NCI-H69 (cell line): ENCODE results near the gene SCAMP4.

Experiments
- DNase-seq: peaks from one replicate; lab custom pipeline; 2025; lab: John Stamatoyannopoulos, UW

Gene SCAMP4, protein sequence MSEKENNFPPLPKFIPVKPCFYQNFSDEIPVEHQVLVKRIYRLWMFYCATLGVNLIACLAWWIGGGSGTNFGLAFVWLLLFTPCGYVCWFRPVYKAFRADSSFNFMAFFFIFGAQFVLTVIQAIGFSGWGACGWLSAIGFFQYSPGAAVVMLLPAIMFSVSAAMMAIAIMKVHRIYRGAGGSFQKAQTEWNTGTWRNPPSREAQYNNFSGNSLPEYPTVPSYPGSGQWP

DNA sequence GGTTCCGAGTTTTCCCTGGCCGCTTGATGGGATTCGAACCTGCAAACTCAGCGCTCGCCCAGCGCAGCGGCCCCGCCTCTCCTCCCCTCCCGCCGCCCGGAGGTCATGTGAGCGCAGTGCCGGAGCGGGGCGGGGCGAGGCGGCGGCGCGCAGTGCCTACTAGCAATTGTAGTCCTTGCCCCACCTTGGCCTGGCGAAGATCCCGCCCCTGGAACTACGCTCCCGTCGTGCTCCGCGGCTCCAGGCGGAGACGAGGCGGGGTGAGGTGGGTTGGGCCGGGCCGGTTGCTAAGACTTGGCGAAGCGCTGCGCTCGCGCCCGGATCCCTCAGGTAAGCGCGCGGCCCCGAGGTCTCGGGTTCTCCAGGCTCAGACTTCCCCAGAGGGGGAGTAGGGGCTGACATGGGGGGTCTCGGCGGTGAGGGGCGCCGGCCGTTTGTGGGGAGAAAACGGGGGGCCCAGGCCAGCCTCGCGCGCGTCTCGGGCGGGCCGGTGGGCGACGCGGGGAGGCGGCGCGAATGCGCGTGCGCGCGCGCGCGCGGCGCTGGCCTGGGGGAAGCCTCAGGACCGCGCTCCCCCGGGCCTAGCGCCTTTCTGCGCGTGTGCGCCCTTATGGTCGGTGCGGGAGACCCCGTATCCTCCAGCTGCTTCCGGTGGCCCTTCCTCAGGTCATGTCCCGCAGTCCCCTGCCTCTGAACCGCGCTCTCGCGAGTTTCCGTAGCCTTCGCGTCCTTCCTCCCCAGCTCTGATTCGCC, at the start of gene SCAMP4, which contains the start of gene ADAT3:
Gene SCAMP4, plus strand, starts transcription at position 290 of the 753 bp plus-strand sequence. CDS start 9,621 bp downstream, outside the sequence.
Gene ADAT3, plus strand, starts transcription at position 290 of the 753 bp plus-strand sequence. CDS start 6,649 bp downstream, outside the sequence.
- DNase-seq = peak; percentile 99

DNA sequence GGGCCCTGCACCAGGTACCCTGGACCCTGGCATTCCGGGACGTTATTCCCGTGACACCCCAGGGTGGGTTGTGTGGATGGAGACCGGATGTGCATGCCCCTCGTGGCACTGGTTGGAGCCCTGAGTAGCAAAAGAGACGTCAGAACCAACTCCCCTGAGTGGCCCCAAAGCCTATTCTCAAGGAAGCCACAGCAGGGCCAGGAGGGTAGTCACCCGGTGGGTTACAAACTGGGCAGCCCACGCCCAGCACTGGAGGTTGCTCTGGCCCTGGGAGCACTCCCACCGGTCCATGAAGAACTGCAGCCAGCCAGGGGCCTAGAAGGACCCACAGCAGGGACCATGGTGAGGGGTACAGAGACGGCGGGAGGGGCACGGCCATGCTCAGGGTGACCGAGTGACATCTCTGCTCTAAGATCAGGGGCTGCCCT, 49.4 kb upstream of the SCAMP4 start:
- peak; percentile 48 for DNase-seq

GRCh38 chr19:1856345-1856697, 48.9 kb upstream of the SCAMP4 start:
- DNase-seq = peak; percentile 63

GRCh38 chr19:1856698-1857603, 48.2 kb upstream of the SCAMP4 start:
- DNase-seq = peak; percentile 82

DNA sequence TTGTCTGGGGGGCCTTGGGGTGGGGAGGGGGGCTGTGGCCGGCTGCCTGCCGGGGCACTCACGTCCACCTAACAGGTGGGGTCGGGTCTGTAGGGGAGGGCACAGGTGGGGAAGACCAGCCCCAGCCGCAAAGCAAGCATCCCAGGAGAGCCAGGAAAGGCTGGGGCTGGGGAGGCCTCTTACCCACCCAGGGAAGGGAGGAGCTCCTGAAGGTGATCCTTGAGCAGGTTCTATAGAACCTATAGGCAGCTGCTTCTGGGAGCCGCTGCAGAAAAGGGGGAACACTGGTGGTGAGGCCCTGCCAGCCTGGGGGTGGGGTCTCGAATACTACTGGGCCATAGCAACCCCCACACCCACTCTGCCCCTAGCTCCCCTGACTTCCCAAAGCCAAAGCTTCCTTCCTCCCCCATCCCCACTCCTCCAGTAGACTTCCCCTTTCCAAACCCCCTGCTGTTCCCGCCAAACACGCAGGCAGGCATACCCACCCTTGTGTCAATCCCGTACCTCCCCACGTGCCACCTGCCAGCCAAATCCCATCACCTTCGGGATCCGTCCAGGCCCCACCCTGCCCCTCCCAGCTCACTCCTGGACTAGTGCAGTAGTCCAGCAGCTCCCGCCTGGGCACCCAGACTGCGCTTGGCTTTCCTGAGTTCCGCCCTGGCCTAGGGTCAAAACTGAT, 47.4 kb upstream of the SCAMP4 start:
- DNase-seq = peak; percentile 54

DNA sequence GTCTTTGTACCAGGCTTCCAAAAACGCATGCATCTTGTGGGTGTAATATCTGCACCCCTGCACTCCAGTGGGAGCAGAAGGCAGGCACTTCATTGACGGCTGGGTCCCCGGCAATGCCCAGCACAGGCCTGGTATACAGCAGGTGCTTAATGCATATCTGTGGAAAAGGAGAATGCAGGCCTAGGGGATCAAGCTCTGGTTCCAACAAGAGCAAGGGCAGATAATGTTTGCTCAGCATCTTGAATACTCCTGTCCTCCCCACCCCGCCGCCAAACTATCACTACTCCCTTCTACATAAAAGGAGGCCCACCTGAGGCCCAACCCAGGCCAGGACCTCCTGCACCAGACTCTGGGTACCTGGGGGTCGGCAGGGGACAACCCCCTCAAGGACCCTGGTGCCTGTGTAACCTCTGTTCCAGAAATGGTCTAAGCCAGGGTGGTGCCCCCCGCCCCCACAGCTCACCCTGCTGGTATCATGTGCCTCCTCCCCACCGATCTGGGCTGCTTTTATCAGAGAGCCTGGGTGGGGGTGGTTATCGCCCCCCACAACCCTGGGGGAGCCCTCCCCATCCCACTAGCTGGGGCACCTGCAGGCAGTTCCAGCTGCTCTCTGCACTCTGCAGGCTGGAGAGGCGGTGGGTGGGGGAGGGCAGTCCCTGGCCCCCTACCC, 46.7 kb upstream of the SCAMP4 start:
- no peak for DNase-seq

- no peak for DNase-seq
Measured at GRCh38 chr19:1859331-1859781, 45.8 kb upstream of the SCAMP4 start.

DNA sequence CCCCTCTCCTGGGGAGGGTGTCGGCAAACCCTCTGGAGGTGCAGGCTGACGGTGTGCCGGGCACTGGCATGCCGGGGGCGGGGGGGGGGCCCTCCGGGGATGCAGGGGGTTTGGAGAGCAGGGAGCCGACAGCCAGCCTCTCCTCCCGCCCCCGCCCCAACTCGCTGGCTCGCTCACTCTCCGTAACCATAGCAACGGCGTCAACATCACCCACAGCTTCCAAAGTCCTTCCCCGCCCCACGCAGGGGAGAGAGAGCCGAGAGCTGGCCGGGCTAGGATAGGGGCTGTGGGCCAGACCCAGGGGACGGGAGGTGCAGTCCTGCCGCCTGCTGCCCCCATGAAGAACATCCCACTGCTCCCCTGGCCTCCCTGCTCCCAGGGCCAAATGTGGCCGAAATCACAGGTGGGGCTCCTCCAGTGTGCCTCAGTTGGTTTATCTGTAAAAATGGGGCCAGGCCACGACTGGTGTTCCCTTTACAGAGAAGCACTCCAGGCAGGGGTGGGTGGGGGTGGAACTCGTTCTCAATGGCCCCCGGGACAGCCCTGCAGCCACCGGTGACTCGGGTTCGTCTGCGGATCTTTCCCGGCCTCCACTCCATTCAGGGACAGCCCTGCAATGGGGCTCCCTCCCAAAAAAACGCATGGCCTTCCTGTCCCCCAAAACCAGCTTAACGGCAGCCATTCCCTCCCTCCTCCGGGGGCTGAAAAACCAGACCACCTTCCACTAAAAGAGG, 45.0 kb upstream of the SCAMP4 start:
- DNase-seq = peak; percentile 86

DNA sequence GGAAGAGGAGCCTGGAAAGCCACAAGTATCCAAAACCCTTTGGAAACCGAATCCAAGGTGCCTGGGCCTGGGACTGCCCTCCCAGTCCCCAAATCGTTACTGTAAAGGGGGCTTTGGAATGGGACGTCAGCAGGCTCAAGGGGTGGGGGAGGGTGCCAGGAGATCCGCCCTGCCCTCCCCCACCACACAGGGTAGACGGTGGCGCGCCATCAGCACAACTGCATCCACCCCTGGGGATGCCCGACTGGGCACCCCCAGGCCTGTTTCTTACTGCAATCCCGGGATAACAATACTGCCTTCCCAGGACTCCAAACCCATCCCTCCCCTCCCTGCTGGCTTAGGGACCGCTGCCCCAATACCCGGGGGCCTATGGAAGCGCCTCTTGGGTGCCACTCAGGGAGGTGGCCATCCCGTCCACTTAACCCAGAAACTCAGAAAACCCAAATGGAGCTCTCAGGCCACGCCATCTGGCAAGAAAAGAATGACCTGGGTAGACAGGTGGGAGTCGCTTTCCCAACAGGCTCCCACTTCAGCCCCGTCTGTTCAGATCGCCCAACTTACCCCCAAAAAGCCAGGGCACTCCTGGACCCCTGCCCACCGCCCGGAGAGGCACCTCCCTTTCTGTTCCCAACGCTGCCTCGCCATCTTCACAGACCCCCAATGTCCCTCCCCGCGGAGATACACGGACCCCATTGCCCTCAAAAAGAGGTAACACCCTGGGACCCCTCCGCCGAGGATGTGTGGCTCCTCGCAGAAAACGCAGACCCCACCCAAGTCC, 44.2 kb upstream of the SCAMP4 start:
- DNase-seq = peak; percentile 27

- peak; percentile 38 for DNase-seq
Measured at GRCh38 chr19:1861599-1862031, 43.6 kb upstream of the SCAMP4 start.

DNA sequence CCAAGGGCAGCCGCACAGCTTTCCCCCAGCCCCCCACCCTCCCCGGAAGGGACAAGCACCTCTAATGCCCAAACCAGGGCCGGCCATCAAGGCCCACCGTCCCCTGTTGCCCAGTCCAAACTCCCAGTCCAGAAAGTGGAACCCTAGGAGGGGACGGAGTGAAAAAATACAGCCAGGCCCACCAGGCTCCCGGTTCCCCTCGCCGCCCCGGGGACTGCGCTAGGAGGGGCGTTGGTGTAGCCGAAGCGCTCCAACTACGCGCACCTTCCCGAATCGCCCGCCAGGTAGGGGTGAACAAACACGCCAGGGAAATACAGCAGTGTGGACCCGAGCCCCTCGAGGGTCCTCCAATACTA, 43.2 kb upstream of the SCAMP4 start:
- DNase-seq = no peak

- peak; percentile 85 for DNase-seq
Measured at GRCh38 chr19:1862424-1863327, 42.5 kb upstream of the SCAMP4 start.

DNA sequence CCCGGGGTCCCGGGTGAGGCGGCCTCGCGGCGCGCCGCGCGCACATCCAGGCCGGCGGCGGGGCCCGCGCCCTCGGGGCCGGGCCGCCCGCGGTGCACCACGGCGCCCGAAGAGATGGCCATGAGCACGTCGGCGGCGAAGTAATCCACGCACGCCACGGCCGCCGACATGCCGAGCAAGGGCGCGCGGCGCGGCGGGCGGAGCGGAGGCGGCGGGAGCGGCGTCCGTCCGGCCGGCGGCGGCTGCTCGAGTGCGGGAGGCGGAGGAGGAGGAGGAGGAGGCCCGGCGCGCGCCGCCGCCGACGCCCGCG, 41.9 kb upstream of the SCAMP4 start, which contains the start of gene KLF16:
Gene KLF16, minus strand, starts transcription at position 252 of the 310 bp plus-strand sequence. Its CDS starts 82 bp downstream, at position 170.
- no peak for DNase-seq

DNA sequence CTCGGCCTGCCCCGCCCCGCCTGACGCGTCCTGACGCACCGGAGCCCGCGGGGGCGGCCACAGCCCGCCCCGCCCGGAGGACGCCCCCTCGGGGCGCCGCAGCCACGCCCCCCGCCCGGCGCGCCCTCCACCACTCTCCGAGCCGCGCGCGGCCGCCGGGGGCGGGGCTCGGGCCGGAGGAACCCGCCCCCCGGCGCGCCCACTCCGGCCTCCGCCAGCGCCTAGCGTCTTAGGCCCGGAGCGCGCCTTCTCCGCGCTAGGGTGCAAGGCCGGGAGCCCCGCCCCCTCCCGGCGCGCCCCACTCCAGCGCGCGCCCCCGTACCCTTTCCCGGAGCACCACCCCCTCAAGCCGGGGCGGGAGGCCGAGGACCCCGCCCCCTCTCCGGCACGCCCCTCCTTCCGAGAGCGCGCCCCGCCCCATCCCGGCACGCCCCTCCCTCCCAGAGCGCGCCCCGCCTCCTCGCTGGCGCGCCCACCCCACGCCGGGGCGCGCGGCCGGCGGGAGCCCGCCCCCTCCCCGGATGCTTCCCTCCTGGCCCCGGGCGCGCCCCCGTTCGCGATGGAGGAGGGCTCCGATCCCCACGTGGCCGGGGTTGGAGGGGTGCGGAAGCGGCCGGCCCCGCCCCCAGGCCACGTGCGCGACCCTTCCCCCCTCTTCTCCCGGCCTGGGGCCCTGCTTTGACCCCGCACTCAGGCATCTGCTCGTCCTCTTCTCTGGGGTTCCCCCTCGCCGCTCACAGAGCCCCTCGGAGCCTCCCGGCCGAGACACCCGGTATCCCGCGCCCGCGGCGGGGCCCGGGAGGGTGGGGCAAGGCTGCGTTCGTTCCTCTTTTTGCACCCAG, 41.3 kb upstream of the SCAMP4 start:
- peak; percentile 100 for DNase-seq

GRCh38 chr19:1864480-1865171, 40.6 kb upstream of the SCAMP4 start:
- peak; percentile 76 for DNase-seq

- no peak for DNase-seq
Measured at GRCh38 chr19:1865172-1866010, 39.8 kb upstream of the SCAMP4 start.
